Activated naive CD8-positive, alpha-beta T cell treated with anti-CD3 and anti-CD28 coated beads, Interleukin-2, amount 10 ng/mL, durations not matched to agents 7 days and 5 days (primary cell): ENCODE measurements around the gene KPNA6. TPM values are rescaled to one million over a fixed set of nuclear protein-coding genes. Genes with fewer than 3 reads are reported as not detected.
"Not testable (repeated sequence)": the region's sequence is repeated elsewhere in the genome, so short reads cannot be mapped to it uniquely, and the experiment has no call there.

Experiments
- ATAC-seq: fragments of 150-1000 bp; cut with Tn5 transposase; one replicate; pipeline ENCODE4 v1.10.0; 2021; ENCODE audit warnings: low read depth, moderate library complexity
- POLR2A ChIA-PET: fragments of 350-600 bp; sonication (Branson Sonifier 250); formaldehyde crosslinking; loops from one replicate; lab custom pipeline; 2021; ENCODE audit warnings: antibody characterized with exemption; lab: Charles Lee
- DNase-seq: peaks from one replicate; pipeline ENCODE4 v3.0.0; 2021
- H3K27ac Mint-ChIP-seq: one replicate; pipeline ENCODE4 v1.8.0; 2022; ENCODE audit warnings: mild to moderate bottlenecking, mixed read lengths
- H3K27me3 Mint-ChIP-seq: one replicate; pipeline ENCODE4 v1.8.0; 2022; ENCODE audit warnings: mild to moderate bottlenecking, moderate library complexity, mixed read lengths
- H3K36me3 Mint-ChIP-seq: one replicate; pipeline ENCODE4 v1.8.0; 2021; ENCODE audit warnings: mild to moderate bottlenecking, mixed read lengths
- H3K4me1 Mint-ChIP-seq: one replicate; pipeline ENCODE4 v1.8.0; 2021; ENCODE audit warnings: mixed read lengths
- H3K4me3 Mint-ChIP-seq: one replicate; pipeline ENCODE4 v1.8.0; 2022; ENCODE audit warnings: mild to moderate bottlenecking, moderate library complexity, mixed read lengths
- H3K9me3 Mint-ChIP-seq: one replicate; pipeline ENCODE4 v1.8.0; 2021; ENCODE audit warnings: mixed read lengths
- total RNA-seq, 2 experiments: library from RNA; stranded (reverse); gene quantifications; one replicate each; pipeline ENCODE4 v1.2.3, GENCODE V29; 2021

KPNA6 gene
- total RNA-seq, 2 experiments from 2014 or later = 63.8 to 69.8 TPM

DNA sequence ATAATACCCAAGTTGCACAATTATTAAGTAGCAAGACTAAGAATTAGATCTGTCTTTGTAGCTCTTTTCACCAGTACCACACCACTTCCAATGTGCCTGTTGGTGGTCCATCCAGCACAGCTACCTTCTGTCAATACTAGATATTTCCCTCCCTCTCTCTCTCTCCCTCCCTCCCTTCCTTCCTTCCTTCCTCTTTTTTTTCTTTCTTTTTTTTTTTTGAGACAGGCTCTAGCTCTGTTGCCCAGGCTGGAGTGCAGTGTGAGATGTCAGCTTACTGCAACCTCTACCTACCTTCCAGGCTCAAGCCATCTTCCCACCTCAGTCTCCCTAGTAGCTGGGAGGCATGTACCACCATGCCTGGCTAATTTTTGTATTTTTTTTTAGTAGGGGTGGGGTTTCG, 21.1 kb downstream of the KPNA6 start:
- H3K4me1 Mint-ChIP-seq = peaks cover 15% of the 10 kb centered on the region
- POLR2A ChIA-PET = no interaction called here
- ATAC-seq = no peak

DNA sequence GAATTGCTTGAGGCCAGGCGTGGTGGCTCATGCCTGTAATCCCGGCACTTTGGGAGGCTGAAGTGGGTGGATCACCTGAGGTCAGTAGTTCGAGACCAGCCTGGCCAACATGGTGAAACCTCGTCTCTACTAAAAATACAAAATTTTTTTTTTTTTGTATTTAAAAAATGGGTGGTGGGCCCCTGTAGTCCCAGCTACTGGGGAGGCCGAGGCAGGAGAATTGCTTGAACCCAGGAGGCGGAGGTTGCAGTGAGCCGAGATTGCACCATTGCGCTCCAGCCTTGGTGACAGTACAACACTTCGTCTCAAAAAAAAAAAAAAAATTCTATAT, 26.1 kb downstream of the KPNA6 start:
- not testable (repeated sequence) for ATAC-seq, DNase-seq, H3K27ac Mint-ChIP-seq, H3K27me3 Mint-ChIP-seq, H3K4me3 Mint-ChIP-seq, H3K9me3 Mint-ChIP-seq
- POLR2A ChIA-PET = interaction anchor here (0.7 kb wide), 1 partner anchor 19 kb away, joined by 6 read pairs; no protein-coding TSS in a partner anchor
- peaks cover 12% of the 10 kb centered on the region for H3K4me1 Mint-ChIP-seq
- peaks cover 17% of the 10 kb centered on the region for H3K36me3 Mint-ChIP-seq

More for the DNA sequence above, 21.1 kb downstream of the KPNA6 start:
- DNase-seq = no peak
- Mint-ChIP-seq H3K36me3 (peaks cover 9% of the 10 kb centered on the region), H3K9me3 (no peaks in the 10 kb centered on the region), H3K4me3 (no peak overlapping the region), H3K27me3 (no peaks in the 10 kb centered on the region), H3K27ac (no peak overlapping the region)

DNA sequence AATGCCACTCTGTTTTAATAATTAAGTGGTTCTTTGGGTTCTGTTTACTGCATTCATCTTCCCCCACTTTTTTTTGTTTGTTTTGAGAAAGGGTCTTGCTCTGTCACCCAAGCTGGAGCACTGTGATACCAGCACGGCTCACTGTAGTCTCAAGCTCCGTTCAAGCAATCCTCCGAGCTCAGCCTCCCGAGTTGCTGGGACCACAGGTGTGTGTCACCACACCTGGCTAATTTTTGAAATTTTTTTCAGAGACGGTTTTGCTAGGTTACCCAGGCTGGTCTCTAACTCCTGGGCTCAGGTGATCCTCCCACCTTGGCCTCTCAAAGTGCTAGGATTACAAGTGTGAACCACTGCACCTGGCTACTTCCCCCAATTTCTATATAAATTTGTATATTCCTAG, 29.3 kb downstream of the KPNA6 start:
- H3K27ac Mint-ChIP-seq = no peak overlapping the region
- H3K36me3 Mint-ChIP-seq = peaks cover 16% of the 10 kb centered on the region
- H3K27me3 Mint-ChIP-seq = no peaks in the 10 kb centered on the region
- H3K4me1 Mint-ChIP-seq = peaks cover 21% of the 10 kb centered on the region
- POLR2A ChIA-PET = no interaction called here
- DNase-seq (no peak), ATAC-seq (no peak)
- H3K9me3 Mint-ChIP-seq = no peaks in the 10 kb centered on the region
- no peak overlapping the region for H3K4me3 Mint-ChIP-seq

DNA sequence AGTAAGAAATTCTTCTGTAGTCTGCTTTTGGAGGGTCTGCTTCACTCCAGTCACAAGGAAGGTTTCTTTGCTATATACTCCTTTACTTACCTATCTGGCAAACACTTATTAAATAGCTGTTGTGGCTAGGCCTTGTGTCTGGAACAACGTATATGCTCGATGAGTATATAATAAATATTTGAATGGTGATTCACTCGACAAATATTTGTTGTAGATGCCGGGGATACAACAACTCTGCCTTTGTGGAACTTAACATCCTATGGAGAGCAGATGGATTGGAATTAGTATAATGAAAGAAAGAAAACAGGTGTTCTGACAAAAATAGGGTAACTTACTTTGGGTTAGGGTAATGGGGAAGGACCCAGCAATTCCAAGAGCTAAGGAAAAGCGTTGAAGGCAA, 31.1 kb downstream of the KPNA6 start:
- H3K27ac Mint-ChIP-seq = no peak overlapping the region
- POLR2A ChIA-PET = interaction anchor here (0.7 kb wide), 1 partner anchor 291 kb away, joined by 3 read pairs; no protein-coding TSS in a partner anchor
- H3K36me3 Mint-ChIP-seq = peaks cover 16% of the 10 kb centered on the region
- H3K4me1 Mint-ChIP-seq = peaks cover 21% of the 10 kb centered on the region
- DNase-seq = no peak
- H3K4me3 Mint-ChIP-seq = no peak overlapping the region
- ATAC-seq = no peak
- no peaks in the 10 kb centered on the region for H3K27me3 Mint-ChIP-seq
- H3K9me3 Mint-ChIP-seq = no peaks in the 10 kb centered on the region

DNA sequence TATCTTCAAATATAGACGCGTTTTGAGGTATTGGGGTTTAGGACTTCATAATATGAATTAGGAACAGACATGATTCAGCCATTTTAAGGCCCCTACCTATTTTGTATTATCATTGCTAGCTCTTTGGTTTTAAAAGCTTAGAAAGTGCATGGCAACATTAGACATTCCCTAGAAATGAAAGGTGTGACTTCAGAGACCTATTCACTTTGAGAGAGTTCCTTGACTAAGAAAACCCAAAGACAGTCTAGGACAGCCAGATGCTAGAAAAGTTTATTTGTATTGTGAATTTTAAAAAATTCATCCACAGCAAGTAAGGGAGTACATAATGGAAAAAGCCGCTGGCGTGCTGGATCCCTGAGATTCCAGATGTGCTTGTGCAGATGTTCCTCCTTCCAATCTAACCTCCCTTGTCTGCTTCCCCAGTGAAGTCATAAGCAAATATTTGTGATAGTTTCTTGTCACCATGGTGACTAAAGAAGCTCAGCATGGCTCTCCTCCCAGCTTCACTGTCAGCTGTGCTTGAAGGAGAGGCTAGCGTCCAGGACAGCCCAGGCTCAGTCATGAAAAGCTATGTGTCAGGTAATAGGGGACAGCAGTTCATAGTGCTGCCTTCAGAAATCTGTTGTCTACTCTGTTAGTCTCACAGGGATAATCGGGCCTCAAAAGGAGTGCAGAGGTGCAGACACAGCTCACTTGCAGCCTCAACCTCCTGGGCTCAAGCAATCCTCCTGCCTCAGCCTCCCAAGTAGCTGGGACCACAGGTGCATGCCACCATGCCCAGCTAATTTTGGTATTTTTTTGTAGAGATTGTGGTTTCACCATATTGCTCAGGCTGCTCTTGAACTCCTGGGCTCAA, 34.8 kb downstream of the KPNA6 start:
- Mint-ChIP-seq H3K9me3 (no peaks in the 10 kb centered on the region), H3K27ac (no peak overlapping the region), H3K27me3 (no peaks in the 10 kb centered on the region), H3K4me1 (peaks cover 25% of the 10 kb centered on the region), H3K4me3 (no peak overlapping the region), H3K36me3 (peaks cover 17% of the 10 kb centered on the region)
- DNase-seq (no peak), ATAC-seq (no peak)
- POLR2A ChIA-PET = interaction anchor here (0.7 to 1.3 kb wide), 5 partner anchors 22 to 152 kb away, joined by 3 to 14 read pairs (median 4); partner anchors contain the start of gene KPNA6

DNA sequence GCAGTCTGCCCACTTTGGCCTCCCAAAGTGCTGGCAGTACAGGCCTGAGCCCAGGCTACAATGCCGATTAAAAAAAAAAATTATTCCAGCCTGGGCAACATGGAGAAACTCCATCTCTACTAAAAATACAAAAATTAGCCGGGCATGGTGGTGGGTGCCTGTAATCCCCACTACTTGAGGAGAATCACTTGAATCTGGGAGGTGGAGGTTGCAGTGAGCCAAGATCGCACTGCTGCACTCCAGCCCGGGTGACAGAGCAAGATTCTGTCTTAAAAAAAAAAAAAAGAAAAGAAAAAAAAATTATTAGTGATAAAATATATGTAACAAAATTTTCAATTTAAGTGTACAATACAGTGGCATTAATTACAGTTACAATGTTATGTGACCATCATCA, 35.4 kb downstream of the KPNA6 start:
- H3K4me3 Mint-ChIP-seq, H3K9me3 Mint-ChIP-seq, H3K27ac Mint-ChIP-seq, ATAC-seq, H3K27me3 Mint-ChIP-seq, DNase-seq: not testable (repeated sequence)
- Mint-ChIP-seq H3K4me1 (peaks cover 25% of the 10 kb centered on the region), H3K36me3 (peaks cover 21% of the 10 kb centered on the region)
- POLR2A ChIA-PET = interaction anchor here (0.7 to 1.3 kb wide), 2 partner anchors 22 to 70 kb away, joined by 3 read pairs; no protein-coding TSS in a partner anchor

DNA sequence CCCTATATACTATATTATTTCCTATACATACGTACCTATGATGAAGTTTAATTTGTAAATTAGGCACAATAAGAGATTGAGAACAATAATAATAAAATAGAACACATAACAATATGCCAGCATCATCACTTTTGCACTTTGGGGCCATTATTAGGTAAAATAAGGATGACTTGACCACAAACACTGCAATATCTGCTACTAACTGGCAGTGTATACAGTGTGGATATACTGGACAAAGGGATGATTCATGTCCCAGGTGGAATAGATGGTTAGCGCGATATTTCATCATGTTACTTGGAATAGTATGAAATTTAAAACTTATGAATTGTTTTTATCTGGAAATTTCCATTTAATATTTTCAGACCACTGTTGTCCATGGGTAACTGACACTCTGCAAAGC, 36.2 kb downstream of the KPNA6 start:
- POLR2A ChIA-PET = no interaction called here
- no peak for DNase-seq
- no peak overlapping the region for H3K27ac Mint-ChIP-seq
- H3K4me3 Mint-ChIP-seq = no peak overlapping the region
- peaks cover 20% of the 10 kb centered on the region for H3K4me1 Mint-ChIP-seq
- H3K36me3 Mint-ChIP-seq = peaks cover 26% of the 10 kb centered on the region
- H3K27me3 Mint-ChIP-seq = no peaks in the 10 kb centered on the region
- H3K9me3 Mint-ChIP-seq = peaks cover 6% of the 10 kb centered on the region
- ATAC-seq = no peak

DNA sequence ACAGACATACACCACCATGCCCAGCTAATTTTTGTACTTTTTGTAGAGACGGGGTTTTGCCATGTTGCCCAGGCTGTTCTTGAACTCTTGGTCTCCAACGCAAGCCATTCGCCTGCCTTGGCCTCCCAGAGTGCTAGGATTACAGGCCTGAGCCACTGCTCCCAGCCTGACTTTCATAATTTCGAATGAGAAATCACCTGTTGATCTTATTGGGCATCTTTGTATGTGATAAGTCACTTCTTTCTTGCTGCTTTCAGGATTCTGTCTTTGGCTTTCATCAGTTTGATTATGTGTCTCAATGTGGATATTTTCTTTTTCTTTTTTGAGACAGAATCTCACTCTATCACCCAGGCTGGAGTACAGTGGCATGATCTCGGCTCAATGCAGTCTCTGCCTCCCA, 39.9 kb downstream of the KPNA6 start:
- DNase-seq, H3K9me3 Mint-ChIP-seq, H3K4me3 Mint-ChIP-seq, ATAC-seq, H3K27me3 Mint-ChIP-seq, H3K27ac Mint-ChIP-seq: not testable (repeated sequence)
- POLR2A ChIA-PET = interaction anchor here (0.7 kb wide), 1 partner anchor 31 kb away, joined by 3 read pairs; the partner anchor contains the start of gene TXLNA
- peaks cover 36% of the 10 kb centered on the region for H3K36me3 Mint-ChIP-seq
- H3K4me1 Mint-ChIP-seq = peaks cover 11% of the 10 kb centered on the region

DNA sequence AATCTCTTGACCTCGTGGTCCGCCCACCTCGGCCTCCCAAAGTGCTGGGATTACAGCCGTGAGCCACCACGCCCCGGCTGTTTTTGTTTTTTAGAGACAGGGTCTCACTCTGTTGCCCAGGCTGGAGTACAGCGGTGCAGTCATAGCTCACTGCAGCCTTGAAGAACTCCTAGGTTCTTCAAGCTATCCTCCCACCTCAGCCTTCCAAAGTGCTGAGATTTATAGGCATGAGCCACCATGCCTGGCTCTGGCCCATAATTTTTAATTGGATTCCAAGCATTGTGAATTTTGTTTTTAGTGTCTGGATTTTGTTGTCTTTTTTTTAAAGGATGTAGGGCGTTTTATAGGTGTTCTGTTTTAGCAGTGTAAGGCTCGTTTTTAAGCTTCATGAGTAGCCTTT, 43.0 kb downstream of the KPNA6 start:
- no peak for ATAC-seq
- Mint-ChIP-seq H3K27ac (no peak overlapping the region), H3K27me3 (no peaks in the 10 kb centered on the region), H3K4me3 (no peak overlapping the region), H3K36me3 (peaks cover 38% of the 10 kb centered on the region), H3K9me3 (peaks cover 8% of the 10 kb centered on the region), H3K4me1 (peaks cover 8% of the 10 kb centered on the region)
- POLR2A ChIA-PET = no interaction called here
- no peak for DNase-seq

DNA sequence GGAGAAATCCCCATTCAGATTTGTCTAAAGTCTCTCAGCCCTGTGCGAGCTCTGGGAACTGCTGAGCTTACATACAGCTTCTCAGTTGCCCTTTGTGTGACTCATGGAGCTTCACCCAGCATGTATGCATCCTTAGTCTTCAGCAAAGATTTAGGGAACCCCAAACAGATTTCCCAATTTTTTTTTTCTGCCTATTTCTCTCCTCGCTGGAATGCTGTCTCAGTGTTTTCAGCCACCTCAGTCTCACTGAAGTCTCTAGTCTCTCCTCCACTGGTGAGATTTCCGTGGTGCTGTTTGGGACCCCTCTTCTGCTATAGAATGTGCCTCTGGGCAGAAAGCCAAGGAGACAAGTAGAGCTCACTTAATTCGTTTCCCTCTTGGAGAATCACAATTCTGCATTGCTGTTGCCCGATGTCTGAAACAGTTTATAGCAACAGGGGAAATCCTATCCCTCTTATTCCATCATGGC, 43.5 kb downstream of the KPNA6 start:
- ATAC-seq (no peak), DNase-seq (no peak)
- peaks cover 41% of the 10 kb centered on the region for H3K36me3 Mint-ChIP-seq
- peaks cover 8% of the 10 kb centered on the region for H3K9me3 Mint-ChIP-seq
- POLR2A ChIA-PET = no interaction called here
- peaks cover 8% of the 10 kb centered on the region for H3K4me1 Mint-ChIP-seq
- H3K27me3 Mint-ChIP-seq = no peaks in the 10 kb centered on the region
- H3K27ac Mint-ChIP-seq = no peak overlapping the region
- H3K4me3 Mint-ChIP-seq = no peak overlapping the region

DNA sequence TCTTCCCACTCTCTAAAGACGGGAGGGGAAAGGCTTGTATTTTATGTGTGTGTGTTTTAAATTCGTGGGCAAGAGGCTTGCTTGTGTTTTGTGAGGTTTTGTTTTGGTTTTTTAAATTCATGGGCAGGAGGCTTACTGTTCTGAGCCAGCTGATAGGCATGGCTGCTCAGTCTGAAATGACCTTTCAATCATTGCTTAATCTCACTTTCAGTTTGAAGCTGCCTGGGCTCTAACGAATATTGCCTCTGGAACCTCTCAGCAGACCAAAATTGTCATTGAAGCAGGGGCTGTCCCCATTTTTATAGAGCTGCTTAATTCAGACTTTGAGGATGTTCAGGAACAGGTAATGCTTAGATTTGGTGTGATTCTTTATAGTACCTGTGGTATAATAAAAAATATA, 51.3 kb downstream of the KPNA6 start:
- POLR2A ChIA-PET = no interaction called here
- H3K9me3 Mint-ChIP-seq = no peaks in the 10 kb centered on the region
- DNase-seq (no peak), ATAC-seq (no peak)
- peaks cover 42% of the 10 kb centered on the region for H3K36me3 Mint-ChIP-seq
- no peaks in the 10 kb centered on the region for H3K27me3 Mint-ChIP-seq
- H3K27ac Mint-ChIP-seq = peak overlapping the region; percentile 23
- peaks cover 10% of the 10 kb centered on the region for H3K4me1 Mint-ChIP-seq
- no peak overlapping the region for H3K4me3 Mint-ChIP-seq

DNA sequence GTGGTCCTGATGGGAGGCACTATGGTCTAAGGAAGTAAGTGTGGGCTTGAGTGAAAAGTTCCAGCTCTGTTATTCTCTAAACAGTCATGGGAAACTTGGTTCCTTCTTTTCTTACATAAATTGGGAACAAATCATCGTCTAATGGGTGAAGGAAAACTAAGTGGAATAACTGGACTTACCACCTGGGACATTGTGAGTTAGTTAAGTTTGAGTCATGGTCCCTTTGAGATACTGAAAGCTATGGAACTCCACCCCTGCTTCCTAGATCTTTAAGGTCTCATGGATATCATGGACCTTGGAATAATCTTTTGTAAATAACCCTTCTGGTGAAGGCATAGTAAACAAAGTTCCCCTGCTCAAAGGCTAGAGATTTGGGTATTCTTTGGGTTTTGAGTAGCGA, 55.5 kb downstream of the KPNA6 start:
- Mint-ChIP-seq H3K36me3 (peaks cover 31% of the 10 kb centered on the region), H3K27me3 (no peaks in the 10 kb centered on the region), H3K27ac (no peak overlapping the region), H3K4me1 (peaks cover 2% of the 10 kb centered on the region), H3K4me3 (no peak overlapping the region), H3K9me3 (no peaks in the 10 kb centered on the region)
- POLR2A ChIA-PET = no interaction called here
- DNase-seq = no peak
- ATAC-seq = no peak

DNA sequence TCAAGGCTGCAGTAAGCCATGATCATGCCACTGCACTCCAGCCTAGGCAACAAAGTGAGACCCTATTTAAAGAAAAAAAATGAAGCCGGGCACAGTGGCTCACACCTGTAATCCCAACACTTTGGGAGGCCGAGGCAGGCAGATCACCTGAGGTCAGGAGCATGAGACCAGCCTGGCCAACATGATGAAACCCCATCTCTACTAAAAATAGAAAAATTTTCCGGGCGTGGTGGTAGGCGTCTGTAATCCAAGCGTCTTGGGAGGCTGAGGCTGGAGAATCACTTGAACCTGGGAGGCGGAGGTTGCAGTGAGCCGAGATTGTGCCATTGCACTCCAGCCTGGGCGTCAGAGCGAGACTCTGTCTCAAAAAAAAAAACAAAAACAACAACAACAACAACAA, 57.8 kb downstream of the KPNA6 start:
- H3K9me3 Mint-ChIP-seq, H3K4me1 Mint-ChIP-seq, DNase-seq, H3K4me3 Mint-ChIP-seq, H3K27ac Mint-ChIP-seq, POLR2A ChIA-PET, ATAC-seq, H3K27me3 Mint-ChIP-seq: not testable (repeated sequence)
- H3K36me3 Mint-ChIP-seq = peaks cover 34% of the 10 kb centered on the region

DNA sequence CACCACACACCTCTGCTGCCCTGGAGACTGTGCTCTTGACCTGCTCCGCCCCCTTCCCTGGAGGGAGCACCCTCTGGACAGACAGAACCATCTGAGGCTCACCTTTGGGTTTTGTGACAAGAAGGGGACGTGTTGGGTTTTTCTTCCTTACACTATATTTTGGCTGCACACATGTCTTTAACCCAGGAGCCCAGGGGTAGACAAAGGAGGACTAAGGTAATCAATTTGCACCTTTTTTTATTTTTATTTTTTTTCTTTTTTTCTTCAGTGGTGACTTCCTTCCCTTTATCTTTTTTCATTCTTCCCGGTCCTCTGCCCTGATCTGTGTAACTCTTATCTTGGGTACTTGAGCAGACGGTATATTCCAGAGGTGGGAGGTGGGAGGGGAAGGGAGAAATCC, 63.1 kb downstream of the KPNA6 start:
- POLR2A ChIA-PET = no interaction called here
- Mint-ChIP-seq H3K27me3 (no peaks in the 10 kb centered on the region), H3K9me3 (no peaks in the 10 kb centered on the region), H3K4me3 (no peak overlapping the region), H3K36me3 (peaks cover 36% of the 10 kb centered on the region), H3K27ac (no peak overlapping the region), H3K4me1 (peaks cover 17% of the 10 kb centered on the region)
- DNase-seq = no peak
- ATAC-seq = no peak
